ENCODE results near the gene SUMF1.

DNA sequence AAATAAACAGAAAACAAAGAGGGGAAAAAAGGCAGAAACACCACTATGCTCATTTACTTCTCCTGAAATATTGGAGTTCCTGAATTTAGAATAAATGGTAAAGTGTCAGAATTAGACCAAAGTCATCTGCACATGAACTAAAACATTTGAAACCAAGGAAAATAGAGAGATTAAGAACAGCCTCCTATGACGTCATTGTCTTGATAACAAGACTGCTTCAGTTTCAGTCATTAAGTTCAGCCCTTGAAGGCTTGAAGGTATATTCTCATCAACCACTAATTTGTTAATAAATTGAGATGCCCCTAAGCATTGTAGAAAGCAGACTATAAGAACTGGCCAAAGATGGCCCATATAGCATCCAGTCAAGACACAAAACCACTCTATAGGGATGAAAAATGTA lies 2.5 kb downstream of the SUMF1 start:
- TF ChIP-seq BHLHE40 (IDR thresholded peaks at IDR 0.05; ENCODE audit: borderline replicate concordance) (no peak), FOXM1 (IDR thresholded peaks at IDR 0.05; ENCODE audit: borderline replicate concordance) (no peak), SP1 (IDR thresholded peaks at IDR 0.05) (no peak)

All from HEK293T (cell line).